ENCODE data around the gene DIS3L.
"Not testable (repeated sequence)": the region's sequence is repeated elsewhere in the genome, so short reads cannot be mapped to it uniquely, and the experiment has no call there.

- not testable (repeated sequence) for TF ChIP-seq CTCF, POLR2A, EP300, POLR2AphosphoS5 (IDR thresholded peaks at IDR 0.05)
Observed at GRCh38 chr15:66361745-66362460, 68.5 kb downstream of the DIS3L start.
